ENCODE results near the gene ABCA2.

Gene ABCA2

GRCh38 chr9:137052998-137053943 is 25.2 kb upstream of the ABCA2 start:
- Histone ChIP-seq H3K4me3 (ENCODE audit: low read length) (peak overlapping the region; percentile 61; the same call in 1 of the 2 replicates), H3K27me3 (ENCODE audit: control insufficient read depth, insufficient read depth, low read length) (peaks cover 8% of the 10 kb centered on the region; the same call in 1 of the 2 replicates), H3K4me1 (ENCODE audit: control insufficient read depth, insufficient read depth, low read length) (peaks cover 5% of the 10 kb centered on the region; the same call in 1 of the 2 replicates), H3K36me3 (ENCODE audit: control insufficient read depth, insufficient read depth, low read length) (no peaks in the 10 kb centered on the region), H3K9me3 (ENCODE audit: control insufficient read depth, insufficient read depth, low read length) (no peaks in the 10 kb centered on the region), H3K27ac (ENCODE audit: low read length) (no peak overlapping the region)
- no CpG with 5 or more reads among the region's 71 CpGs for WGBS (ENCODE audit: insufficient coverage, insufficient read length)
- no peak for DNase-seq (ENCODE audit: low read depth, low spot score)

GRCh38 chr9:137052293-137052692 is 24.3 kb upstream of the ABCA2 start:
- DNase-seq (ENCODE audit: low read depth, low spot score) = no peak

DNA sequence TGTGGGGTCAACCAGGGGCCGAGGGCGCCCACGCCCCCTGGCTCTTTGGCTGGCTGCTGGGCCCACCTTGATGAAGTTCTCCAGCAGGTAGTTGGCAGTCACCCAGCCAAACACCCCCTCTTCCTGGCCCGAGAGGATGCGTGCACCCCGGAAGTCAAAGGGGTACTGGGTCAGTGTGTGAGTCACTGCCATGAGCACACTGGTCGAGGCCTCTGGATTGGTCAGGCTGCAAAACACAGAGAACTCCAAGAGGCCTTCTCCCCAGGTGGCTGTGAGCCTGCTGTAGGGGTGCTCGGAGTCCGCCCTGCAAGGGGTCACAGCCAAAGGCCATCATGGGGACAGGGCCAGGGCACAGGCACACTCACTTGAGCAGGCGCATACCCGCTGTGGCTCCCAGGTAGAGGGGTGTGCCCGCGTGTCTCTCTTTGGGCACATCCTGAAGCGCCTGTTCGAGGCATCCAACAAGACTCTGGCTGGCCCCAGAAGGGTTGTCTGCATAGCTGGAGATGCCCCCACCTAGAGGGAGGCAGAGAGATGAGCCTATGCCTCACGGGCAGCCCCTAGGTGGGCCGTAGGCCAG is 23.2 kb upstream of the ABCA2 start:
- no peak for DNase-seq (ENCODE audit: low read depth, low spot score)
- H3K36me3 ChIP-seq (ENCODE audit: control insufficient read depth, insufficient read depth, low read length) = no peaks in the 10 kb centered on the region
- peaks cover 8% of the 10 kb centered on the region; the same call in 1 of the 2 replicates for H3K27me3 ChIP-seq (ENCODE audit: control insufficient read depth, insufficient read depth, low read length)
- peaks cover 5% of the 10 kb centered on the region; the same call in 1 of the 2 replicates for H3K4me1 ChIP-seq (ENCODE audit: control insufficient read depth, insufficient read depth, low read length)
- no CpG with 5 or more reads among the region's 17 CpGs for WGBS (ENCODE audit: insufficient coverage, insufficient read length)
- no peak overlapping the region for H3K27ac ChIP-seq (ENCODE audit: low read length)
- no peak overlapping the region for H3K4me3 ChIP-seq (ENCODE audit: low read length)
- no peaks in the 10 kb centered on the region for H3K9me3 ChIP-seq (ENCODE audit: control insufficient read depth, insufficient read depth, low read length)

More at GRCh38 chr9:137052293-137052692, 24.3 kb upstream of the ABCA2 start:
- no CpG with 5 or more reads among the region's 8 CpGs for WGBS (ENCODE audit: insufficient coverage, insufficient read length)
- Histone ChIP-seq H3K4me1 (ENCODE audit: control insufficient read depth, insufficient read depth, low read length) (peaks cover 5% of the 10 kb centered on the region; the same call in 1 of the 2 replicates), H3K4me3 (ENCODE audit: low read length) (no peak overlapping the region), H3K36me3 (ENCODE audit: control insufficient read depth, insufficient read depth, low read length) (no peaks in the 10 kb centered on the region), H3K27ac (ENCODE audit: low read length) (no peak overlapping the region), H3K9me3 (ENCODE audit: control insufficient read depth, insufficient read depth, low read length) (no peaks in the 10 kb centered on the region), H3K27me3 (ENCODE audit: control insufficient read depth, insufficient read depth, low read length) (peaks cover 8% of the 10 kb centered on the region; the same call in 1 of the 2 replicates)

DNA sequence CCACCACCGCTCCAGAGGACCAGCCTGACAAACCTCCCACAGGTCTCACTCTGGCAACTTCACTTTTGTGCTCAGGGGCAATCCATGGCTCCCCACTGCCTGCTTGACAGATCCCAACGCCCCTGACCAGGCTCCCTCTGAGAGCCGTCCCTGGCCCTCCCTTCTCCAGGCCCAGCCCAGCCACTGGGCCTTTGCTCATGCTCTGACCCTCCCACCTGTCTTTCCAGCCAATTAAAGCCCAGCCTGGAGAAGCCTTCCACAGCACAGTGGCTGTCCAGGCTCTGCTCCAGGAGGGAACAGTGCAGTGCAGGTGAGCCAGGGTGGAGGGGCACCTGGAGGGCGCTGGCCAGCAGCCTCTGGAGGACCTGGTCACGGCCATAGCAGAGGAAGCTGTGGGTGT is 22.5 kb upstream of the ABCA2 start:
- no peak overlapping the region for H3K4me3 ChIP-seq (ENCODE audit: low read length)
- DNase-seq (ENCODE audit: low read depth, low spot score) = no peak
- peaks cover 5% of the 10 kb centered on the region; the same call in 1 of the 2 replicates for H3K4me1 ChIP-seq (ENCODE audit: control insufficient read depth, insufficient read depth, low read length)
- H3K27ac ChIP-seq (ENCODE audit: low read length) = no peak overlapping the region
- WGBS (ENCODE audit: insufficient coverage, insufficient read length) = no CpG with 5 or more reads among the region's 5 CpGs
- H3K27me3 ChIP-seq (ENCODE audit: control insufficient read depth, insufficient read depth, low read length) = peaks cover 8% of the 10 kb centered on the region; the same call in 1 of the 2 replicates
- H3K9me3 ChIP-seq (ENCODE audit: control insufficient read depth, insufficient read depth, low read length) = no peaks in the 10 kb centered on the region
- no peaks in the 10 kb centered on the region for H3K36me3 ChIP-seq (ENCODE audit: control insufficient read depth, insufficient read depth, low read length)

- DNase-seq (ENCODE audit: low read depth, low spot score) = no peak
- Histone ChIP-seq H3K27me3 (ENCODE audit: control insufficient read depth, insufficient read depth, low read length) (peaks cover 11% of the 10 kb centered on the region; the same call in 1 of the 2 replicates), H3K9me3 (ENCODE audit: control insufficient read depth, insufficient read depth, low read length) (no peaks in the 10 kb centered on the region), H3K4me1 (ENCODE audit: control insufficient read depth, insufficient read depth, low read length) (peaks cover 5% of the 10 kb centered on the region; the same call in 1 of the 2 replicates), H3K27ac (ENCODE audit: low read length) (no peak overlapping the region), H3K4me3 (ENCODE audit: low read length) (no peak overlapping the region), H3K36me3 (ENCODE audit: control insufficient read depth, insufficient read depth, low read length) (no peaks in the 10 kb centered on the region)
- no CpG with 5 or more reads among the region's 38 CpGs for WGBS (ENCODE audit: insufficient coverage, insufficient read length)
These were observed 21.8 kb upstream of the ABCA2 start for GRCh38 chr9:137049544-137050449.

DNA sequence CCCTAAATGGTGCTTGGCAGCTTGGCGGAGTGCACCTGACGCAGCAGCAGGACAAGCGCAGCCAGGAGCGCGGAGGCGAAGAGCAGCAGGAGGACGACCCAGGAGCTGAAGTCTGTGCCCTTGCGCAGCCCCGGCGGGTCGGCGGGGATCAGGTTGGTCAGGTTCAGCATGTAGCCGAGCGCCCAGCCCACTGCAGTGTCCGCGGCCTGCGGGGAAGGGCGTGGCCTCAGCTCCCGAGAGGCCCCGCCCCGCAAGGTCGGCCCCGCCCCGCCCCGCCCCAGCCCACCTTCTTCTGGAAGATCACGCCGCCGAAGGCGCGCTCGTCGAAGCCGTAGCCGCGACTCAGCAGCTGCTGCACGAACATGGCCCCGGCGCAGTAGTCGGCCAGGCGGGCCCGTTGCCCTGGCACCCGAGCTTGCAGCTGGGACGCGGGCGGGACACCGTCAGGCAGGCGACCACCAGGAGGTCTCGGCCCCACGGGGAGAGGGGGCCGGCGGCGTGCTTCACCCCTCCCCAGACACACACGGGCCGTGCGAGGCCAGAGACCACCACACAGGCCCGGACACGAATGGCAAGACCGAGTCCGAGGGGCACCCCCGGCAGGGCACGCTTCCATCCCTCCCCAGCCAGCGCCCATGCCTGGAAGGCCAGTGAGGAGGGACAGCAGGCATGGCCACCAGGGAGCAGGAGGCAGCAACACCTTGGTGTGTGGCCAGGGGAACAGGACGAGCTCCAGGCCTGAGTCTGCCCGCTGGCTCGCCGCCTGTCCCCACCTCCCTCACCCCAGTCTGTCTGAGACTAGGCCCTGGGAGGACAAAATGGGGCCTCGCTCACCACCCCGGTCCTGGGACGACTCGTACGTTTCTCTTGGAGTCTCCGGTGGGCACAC is 20.9 kb upstream of the ABCA2 start:
- Histone ChIP-seq H3K36me3 (ENCODE audit: control insufficient read depth, insufficient read depth, low read length) (no peaks in the 10 kb centered on the region; the same call in 1 of the 2 replicates), H3K27me3 (ENCODE audit: control insufficient read depth, insufficient read depth, low read length) (peaks cover 13% of the 10 kb centered on the region; the same call in 1 of the 2 replicates), H3K4me3 (ENCODE audit: low read length) (no peak overlapping the region), H3K9me3 (ENCODE audit: control insufficient read depth, insufficient read depth, low read length) (no peaks in the 10 kb centered on the region), H3K4me1 (ENCODE audit: control insufficient read depth, insufficient read depth, low read length) (peaks cover 5% of the 10 kb centered on the region; the same call in 1 of the 2 replicates), H3K27ac (ENCODE audit: low read length) (no peak overlapping the region)
- no peak for DNase-seq (ENCODE audit: low read depth, low spot score)
- WGBS (ENCODE audit: insufficient coverage, insufficient read length) = no CpG with 5 or more reads among the region's 72 CpGs

- WGBS (ENCODE audit: insufficient coverage, insufficient read length) = no CpG with 5 or more reads among the region's 57 CpGs
- H3K9me3 ChIP-seq (ENCODE audit: control insufficient read depth, insufficient read depth, low read length) = no peaks in the 10 kb centered on the region
- peak; percentile 82 for DNase-seq (ENCODE audit: low read depth, low spot score)
- H3K4me1 ChIP-seq (ENCODE audit: control insufficient read depth, insufficient read depth, low read length) = peaks cover 5% of the 10 kb centered on the region; the same call in 1 of the 2 replicates
- H3K27ac ChIP-seq (ENCODE audit: low read length) = no peak within 1 kb of the TSS
- H3K36me3 ChIP-seq (ENCODE audit: control insufficient read depth, insufficient read depth, low read length) = no peaks in the 10 kb centered on the region; the same call in 1 of the 2 replicates
- peaks cover 13% of the 10 kb centered on the region; the same call in 1 of the 2 replicates for H3K27me3 ChIP-seq (ENCODE audit: control insufficient read depth, insufficient read depth, low read length)
- peak within 1 kb of the TSS; percentile 62 for H3K4me3 ChIP-seq (ENCODE audit: low read length)
These were observed 18.2 kb upstream of the ABCA2 start, which contains the start of gene NPDC1 for GRCh38 chr9:137046088-137046787. TSS of gene NPDC1 (minus strand) at chr9:137046177. CDS start at chr9:137045989, 188 bp downstream.

- Histone ChIP-seq H3K9me3 (ENCODE audit: control insufficient read depth, insufficient read depth, low read length) (no peaks in the 10 kb centered on the region), H3K4me3 (ENCODE audit: low read length) (peak overlapping the region; percentile 62), H3K27ac (ENCODE audit: low read length) (no peak overlapping the region), H3K36me3 (ENCODE audit: control insufficient read depth, insufficient read depth, low read length) (no peaks in the 10 kb centered on the region; the same call in 1 of the 2 replicates), H3K4me1 (ENCODE audit: control insufficient read depth, insufficient read depth, low read length) (peaks cover 5% of the 10 kb centered on the region; the same call in 1 of the 2 replicates), H3K27me3 (ENCODE audit: control insufficient read depth, insufficient read depth, low read length) (peaks cover 13% of the 10 kb centered on the region; the same call in 1 of the 2 replicates)
- DNase-seq (ENCODE audit: low read depth, low spot score) = no peak
- no CpG with 5 or more reads among the region's 96 CpGs for WGBS (ENCODE audit: insufficient coverage, insufficient read length)
These were observed 17.5 kb upstream of the ABCA2 start for GRCh38 chr9:137045294-137046087.

All from iPS DF 6.9 (cell line).